ENCODE results near the gene CAB39L. TPM values are rescaled to one million over a fixed set of nuclear protein-coding genes. Genes with fewer than 3 reads are reported as not detected.

CAB39L gene
- polyA plus RNA-seq, 1 donor (not counting 4 experiments of a cell fraction or from before 2014, with no cell fraction given), result 10.1 TPM

- H3K27ac ChIP-seq (ENCODE audit: control insufficient read depth, insufficient read depth, low read length), result no peak overlapping the region
- H3K9ac ChIP-seq (ENCODE audit: control insufficient read depth, extremely low read depth, insufficient read depth, low read length), result no peak overlapping the region
- no peaks in the 10 kb centered on the region for H3K9me3 ChIP-seq (ENCODE audit: control insufficient read depth, low read depth, low read length)
- no peaks in the 10 kb centered on the region for H3K79me2 ChIP-seq (ENCODE audit: control insufficient read depth, insufficient read depth, low read length)
- FAIRE-seq (no peak), DNase-seq (ENCODE audit: low read depth, low spot score) (no peak)
- no peaks in the 10 kb centered on the region for H3K9me1 ChIP-seq (ENCODE audit: control insufficient read depth, extremely low read depth, insufficient read depth, low read length)
- no peaks in the 10 kb centered on the region for H3K4me1 ChIP-seq (ENCODE audit: control insufficient read depth, extremely low read depth, insufficient read depth, low read length)
- H3K4me2 ChIP-seq (ENCODE audit: control insufficient read depth, extremely low read depth, insufficient read depth, low read depth, low read length), result no peak overlapping the region
- H2AFZ ChIP-seq (ENCODE audit: control insufficient read depth, low read length), result no peak overlapping the region
- dilution Hi-C loops (cut with MboI; ENCODE audit: extremely low pct_ligation_motif_present, low sequenced_read_pairs), result no loop called here
- TF ChIP-seq EZH2 (IDR thresholded peaks at IDR 0.05; ENCODE audit: low read length), result no peak
- TF ChIP-seq, protein P1, sequence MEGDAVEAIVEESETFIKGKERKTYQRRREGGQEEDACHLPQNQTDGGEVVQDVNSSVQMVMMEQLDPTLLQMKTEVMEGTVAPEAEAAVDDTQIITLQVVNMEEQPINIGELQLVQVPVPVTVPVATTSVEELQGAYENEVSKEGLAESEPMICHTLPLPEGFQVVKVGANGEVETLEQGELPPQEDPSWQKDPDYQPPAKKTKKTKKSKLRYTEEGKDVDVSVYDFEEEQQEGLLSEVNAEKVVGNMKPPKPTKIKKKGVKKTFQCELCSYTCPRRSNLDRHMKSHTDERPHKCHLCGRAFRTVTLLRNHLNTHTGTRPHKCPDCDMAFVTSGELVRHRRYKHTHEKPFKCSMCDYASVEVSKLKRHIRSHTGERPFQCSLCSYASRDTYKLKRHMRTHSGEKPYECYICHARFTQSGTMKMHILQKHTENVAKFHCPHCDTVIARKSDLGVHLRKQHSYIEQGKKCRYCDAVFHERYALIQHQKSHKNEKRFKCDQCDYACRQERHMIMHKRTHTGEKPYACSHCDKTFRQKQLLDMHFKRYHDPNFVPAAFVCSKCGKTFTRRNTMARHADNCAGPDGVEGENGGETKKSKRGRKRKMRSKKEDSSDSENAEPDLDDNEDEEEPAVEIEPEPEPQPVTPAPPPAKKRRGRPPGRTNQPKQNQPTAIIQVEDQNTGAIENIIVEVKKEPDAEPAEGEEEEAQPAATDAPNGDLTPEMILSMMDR (optimal IDR thresholded peaks at IDR 0.05 in 1 of 3, IDR thresholded peaks at IDR 0.05 in 1 of 3, conservative IDR thresholded peaks at IDR 0.05 in 1 of 3; ENCODE audit: extremely low read depth in 1 of 3, insufficient read depth in 2 of 3, low read length in 3 of 3), result no peak
- no peak overlapping the region for H3K4me3 ChIP-seq (ENCODE audit: control insufficient read depth in 2 of 3, extremely low read depth in 1 of 3, insufficient read depth in 2 of 3, low read depth in 1 of 3, low read length in 3 of 3)
- no peaks in the 10 kb centered on the region for H3K36me3 ChIP-seq (ENCODE audit: control insufficient read depth in 2 of 2, extremely low read depth in 1 of 2, insufficient read depth in 2 of 2, low read length in 2 of 2)
- no peaks in the 10 kb centered on the region for H3K27me3 ChIP-seq (ENCODE audit: control insufficient read depth, extremely low read depth, insufficient read depth, low read length)
- H4K20me1 ChIP-seq (ENCODE audit: control insufficient read depth, extremely low read depth, insufficient read depth, low read length), result no peaks in the 10 kb centered on the region
Measured at GRCh38 chr13:49343731-49344130, 100.1 kb downstream of the CAB39L start.

DNA sequence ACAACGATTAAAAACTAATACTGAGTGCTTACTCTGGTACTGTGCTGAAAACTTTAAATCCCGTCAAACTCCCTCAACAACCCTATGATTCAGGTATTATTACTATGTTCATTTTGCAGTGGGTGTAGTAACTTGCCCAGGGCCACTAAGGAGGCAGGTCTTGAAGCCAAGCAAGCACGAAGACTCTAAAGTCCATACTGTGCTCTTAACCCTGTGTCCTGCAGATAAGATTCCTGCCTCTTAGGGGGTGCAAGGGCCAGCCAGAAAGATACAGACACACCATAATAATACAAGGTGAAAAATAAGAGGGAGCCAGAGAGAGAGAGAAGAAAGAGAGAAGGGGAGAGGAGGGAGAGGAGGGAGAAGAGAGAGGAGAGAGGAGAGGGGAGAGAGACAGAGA is 100.6 kb downstream of the CAB39L start:
- H3K9ac ChIP-seq (ENCODE audit: control insufficient read depth, extremely low read depth, insufficient read depth, low read length), result no peak overlapping the region
- TF ChIP-seq EZH2 (IDR thresholded peaks at IDR 0.05; ENCODE audit: low read length), result no peak
- TF ChIP-seq, protein P1 (optimal IDR thresholded peaks at IDR 0.05 in 1 of 3, IDR thresholded peaks at IDR 0.05 in 1 of 3, conservative IDR thresholded peaks at IDR 0.05 in 1 of 3; ENCODE audit: extremely low read depth in 1 of 3, insufficient read depth in 2 of 3, low read length in 3 of 3), result no peak
- H3K4me1 ChIP-seq (ENCODE audit: control insufficient read depth, extremely low read depth, insufficient read depth, low read length), result no peaks in the 10 kb centered on the region
- no peak overlapping the region for H3K4me3 ChIP-seq (ENCODE audit: control insufficient read depth in 2 of 3, extremely low read depth in 1 of 3, insufficient read depth in 2 of 3, low read depth in 1 of 3, low read length in 3 of 3)
- H3K4me2 ChIP-seq (ENCODE audit: control insufficient read depth, extremely low read depth, insufficient read depth, low read depth, low read length), result no peak overlapping the region
- no peaks in the 10 kb centered on the region for H4K20me1 ChIP-seq (ENCODE audit: control insufficient read depth, extremely low read depth, insufficient read depth, low read length)
- no peaks in the 10 kb centered on the region for H3K36me3 ChIP-seq (ENCODE audit: control insufficient read depth in 2 of 2, extremely low read depth in 1 of 2, insufficient read depth in 2 of 2, low read length in 2 of 2)
- H3K27me3 ChIP-seq (ENCODE audit: control insufficient read depth, extremely low read depth, insufficient read depth, low read length), result no peaks in the 10 kb centered on the region
- no peaks in the 10 kb centered on the region for H3K79me2 ChIP-seq (ENCODE audit: control insufficient read depth, insufficient read depth, low read length)
- H3K9me1 ChIP-seq (ENCODE audit: control insufficient read depth, extremely low read depth, insufficient read depth, low read length), result no peaks in the 10 kb centered on the region
- FAIRE-seq, result no peak
- no peaks in the 10 kb centered on the region for H3K9me3 ChIP-seq (ENCODE audit: control insufficient read depth, low read depth, low read length)
- DNase-seq (ENCODE audit: low read depth, low spot score), result no peak
- H3K27ac ChIP-seq (ENCODE audit: control insufficient read depth, insufficient read depth, low read length), result no peak overlapping the region
- dilution Hi-C loops (cut with MboI; ENCODE audit: extremely low pct_ligation_motif_present, low sequenced_read_pairs), result no loop called here
- H2AFZ ChIP-seq (ENCODE audit: control insufficient read depth, low read length), result no peak overlapping the region

All from keratinocyte (primary cell).